ENCODE results near the gene MXRA8. TPM values are rescaled to one million over a fixed set of nuclear protein-coding genes. Genes with fewer than 3 reads are reported as not detected.
"Not testable (repeated sequence)": the region's sequence is repeated elsewhere in the genome, so short reads cannot be mapped to it uniquely, and the experiment has no call there.

The MXRA8 gene
- total and polyA plus RNA-seq, 8 donors = 1.6 to 35.8 (median 11.7) TPM

DNA sequence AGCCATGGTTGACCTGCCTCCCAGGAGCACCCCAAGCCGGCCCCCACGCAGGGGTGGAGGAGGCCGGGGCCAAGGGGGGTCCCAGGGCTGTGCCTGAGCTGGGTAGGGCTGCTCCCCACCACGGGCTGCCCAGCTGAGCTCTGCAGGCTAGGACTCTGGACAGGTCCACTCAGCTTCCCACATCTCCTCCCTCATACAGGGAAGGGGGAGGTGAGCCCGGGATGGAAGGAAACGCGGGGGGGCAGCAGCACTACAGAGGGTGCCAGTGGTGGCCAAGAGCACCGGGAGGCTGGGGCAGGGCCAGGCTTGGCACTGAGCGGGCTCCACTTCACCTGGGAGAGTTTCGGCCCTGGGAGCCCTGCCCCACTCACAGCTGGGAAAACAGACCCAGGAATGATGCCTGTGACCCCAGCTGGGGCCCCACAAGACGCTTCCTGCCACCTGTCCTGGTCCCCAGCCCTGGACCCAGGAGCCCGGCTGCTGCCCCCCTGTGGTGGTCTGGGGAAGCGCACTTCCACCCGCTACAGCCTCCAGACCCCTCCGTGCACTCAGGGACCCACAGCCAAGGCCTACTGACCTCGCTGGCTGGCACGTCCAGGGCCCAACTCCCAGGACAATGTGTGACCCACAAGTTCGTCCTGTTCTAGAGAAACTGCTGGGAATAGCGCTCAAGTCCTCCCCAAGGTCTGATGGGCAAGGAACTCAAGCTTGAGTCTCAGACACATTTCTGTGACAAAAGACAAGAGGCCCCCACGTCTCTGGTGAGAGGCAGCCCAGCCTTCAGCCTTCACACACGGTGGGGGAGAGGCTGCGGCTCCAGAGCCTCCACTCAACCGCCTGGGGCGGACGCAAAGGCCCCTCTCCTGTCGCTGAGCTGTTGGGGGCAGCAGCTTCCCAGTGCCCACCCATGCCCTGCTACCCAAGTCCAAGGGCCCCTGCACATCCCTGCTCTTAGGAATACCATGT, 13.7 kb upstream of the MXRA8 start:
- H3K36me3 ChIP-seq = no peaks in the 10 kb centered on the region
- intact Hi-C loops (cut with DNase I) = no loop called here
- FAIRE-seq (no peak), DNase-seq (peak; percentile 68 to 93 (median 83)), ATAC-seq (peak; percentile 39 to 61 (median 54))
- peak overlapping the region in 1 of 4 donors; percentile 33 for H3K27ac ChIP-seq
- H3K27me3 ChIP-seq = no peaks in the 10 kb centered on the region
- WGBS, 2 donors = 23 to 25% methylated on average over 25 to 26 of the region's 26 CpGs
- TF ChIP-seq, protein P1, sequence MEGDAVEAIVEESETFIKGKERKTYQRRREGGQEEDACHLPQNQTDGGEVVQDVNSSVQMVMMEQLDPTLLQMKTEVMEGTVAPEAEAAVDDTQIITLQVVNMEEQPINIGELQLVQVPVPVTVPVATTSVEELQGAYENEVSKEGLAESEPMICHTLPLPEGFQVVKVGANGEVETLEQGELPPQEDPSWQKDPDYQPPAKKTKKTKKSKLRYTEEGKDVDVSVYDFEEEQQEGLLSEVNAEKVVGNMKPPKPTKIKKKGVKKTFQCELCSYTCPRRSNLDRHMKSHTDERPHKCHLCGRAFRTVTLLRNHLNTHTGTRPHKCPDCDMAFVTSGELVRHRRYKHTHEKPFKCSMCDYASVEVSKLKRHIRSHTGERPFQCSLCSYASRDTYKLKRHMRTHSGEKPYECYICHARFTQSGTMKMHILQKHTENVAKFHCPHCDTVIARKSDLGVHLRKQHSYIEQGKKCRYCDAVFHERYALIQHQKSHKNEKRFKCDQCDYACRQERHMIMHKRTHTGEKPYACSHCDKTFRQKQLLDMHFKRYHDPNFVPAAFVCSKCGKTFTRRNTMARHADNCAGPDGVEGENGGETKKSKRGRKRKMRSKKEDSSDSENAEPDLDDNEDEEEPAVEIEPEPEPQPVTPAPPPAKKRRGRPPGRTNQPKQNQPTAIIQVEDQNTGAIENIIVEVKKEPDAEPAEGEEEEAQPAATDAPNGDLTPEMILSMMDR (IDR thresholded peaks at IDR 0.05) = peak; percentile 94 to 98 (median 96)
- no peaks in the 10 kb centered on the region for H3K9me3 ChIP-seq
- no peak overlapping the region for H3K4me3 ChIP-seq
- H3K4me1 ChIP-seq = peaks cover 6 to 26% (median 13%) of the 10 kb centered on the region in 3 donors

DNA sequence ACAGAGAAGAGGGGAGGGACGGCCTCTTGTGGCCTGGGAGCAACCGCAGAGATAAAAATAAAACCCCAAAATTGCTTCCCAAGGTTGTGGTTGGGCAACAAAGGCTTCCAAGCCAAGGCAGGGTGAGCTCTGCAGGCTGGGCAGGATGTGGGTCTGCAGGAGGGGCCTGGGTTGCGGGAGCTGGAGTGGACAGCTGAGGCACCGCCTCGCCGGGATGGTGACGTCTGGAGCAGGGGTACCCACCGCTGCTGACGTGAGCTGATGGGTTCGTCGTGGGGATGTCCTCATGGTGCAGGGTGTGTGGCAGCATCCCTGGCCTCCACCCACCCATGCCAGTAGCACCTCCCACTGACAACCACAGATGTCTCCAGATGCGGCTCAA, 13.0 kb upstream of the MXRA8 start:
- intact Hi-C loops (cut with DNase I) = no loop called here
- Histone ChIP-seq H3K4me1 (peaks cover 6 to 26% (median 13%) of the 10 kb centered on the region in 3 donors), H3K27me3 (no peaks in the 10 kb centered on the region), H3K9me3 (no peaks in the 10 kb centered on the region), H3K27ac (no peak overlapping the region), H3K36me3 (no peaks in the 10 kb centered on the region), H3K4me3 (no peak overlapping the region)
- DNase-seq = peak in 2 of 6 donors; percentile 29 to 80
- no peak for ATAC-seq
- TF ChIP-seq, protein P1 (IDR thresholded peaks at IDR 0.05) = no peak
- FAIRE-seq = no peak
- 56 to 64% methylated on average over 12 of the region's 12 CpGs for WGBS, 2 donors

DNA sequence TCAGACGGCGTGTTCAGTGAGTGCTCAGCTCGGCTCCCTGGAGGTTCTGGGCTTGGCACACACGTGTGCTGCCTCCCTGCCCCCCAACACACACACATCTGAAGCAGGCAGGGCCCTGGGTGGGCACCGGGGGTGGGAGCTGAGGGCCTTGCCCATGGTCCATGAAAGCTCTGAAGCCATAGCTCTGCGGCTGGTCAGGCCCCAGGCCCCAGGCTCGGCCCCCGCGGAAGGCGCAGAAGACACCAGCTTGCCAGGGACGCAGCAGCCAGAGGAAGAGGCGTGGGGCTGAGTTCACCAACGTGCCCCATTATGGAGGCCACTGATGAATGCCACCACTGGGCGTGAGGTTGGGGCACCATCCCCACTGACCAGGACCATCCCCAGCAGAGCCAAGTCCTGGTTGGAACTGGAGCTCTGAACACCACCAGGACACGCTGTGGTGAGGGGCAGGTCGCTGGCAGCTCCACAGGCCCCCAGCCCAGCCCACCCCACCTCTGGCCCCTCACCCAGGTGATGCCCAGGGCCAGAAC, 12.5 kb upstream of the MXRA8 start:
- intact Hi-C loops (cut with DNase I) = no loop called here
- Histone ChIP-seq H3K9me3 (no peaks in the 10 kb centered on the region), H3K27me3 (no peaks in the 10 kb centered on the region), H3K27ac (no peak overlapping the region), H3K4me1 (peaks cover 6 to 21% (median 13%) of the 10 kb centered on the region in 3 donors), H3K36me3 (no peaks in the 10 kb centered on the region), H3K4me3 (no peak overlapping the region)
- FAIRE-seq (no peak), DNase-seq (peak in 2 of 6 donors; percentile 40 to 72), ATAC-seq (no peak)
- WGBS, 2 donors = 74 to 76% methylated on average over 15 to 16 of the region's 16 CpGs
- TF ChIP-seq, protein P1 (IDR thresholded peaks at IDR 0.05) = no peak

DNA sequence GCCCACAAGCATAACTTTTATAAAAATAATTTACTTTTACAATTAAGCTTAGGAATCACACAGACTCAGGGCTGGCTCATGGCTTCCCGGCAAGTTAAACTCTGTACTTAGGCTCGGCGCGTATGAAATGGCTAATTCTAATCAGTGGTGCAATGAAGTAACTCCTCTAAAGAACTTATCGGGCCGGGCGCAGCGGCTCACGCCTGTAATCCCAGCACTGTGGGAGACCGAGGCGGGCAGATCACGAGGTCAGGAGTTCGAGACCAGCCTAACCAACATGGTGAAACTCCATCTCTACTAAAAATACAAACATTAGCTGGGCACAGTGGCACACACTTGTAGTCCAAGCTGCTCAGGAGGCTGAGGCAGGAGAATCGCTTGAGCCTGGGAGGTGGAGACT, 11.7 kb upstream of the MXRA8 start:
- H3K27ac ChIP-seq; intact Hi-C loops (cut with DNase I); H3K4me3 ChIP-seq; H3K9me3 ChIP-seq; FAIRE-seq; H3K36me3 ChIP-seq; H3K27me3 ChIP-seq; ATAC-seq: not testable (repeated sequence)
- DNase-seq = peak in 1 of 6 donors; percentile 22
- WGBS, 2 donors = 84 to 92% methylated on average over 14 of the region's 14 CpGs
- H3K4me1 ChIP-seq = peaks cover 6 to 21% (median 13%) of the 10 kb centered on the region in 3 donors

DNA sequence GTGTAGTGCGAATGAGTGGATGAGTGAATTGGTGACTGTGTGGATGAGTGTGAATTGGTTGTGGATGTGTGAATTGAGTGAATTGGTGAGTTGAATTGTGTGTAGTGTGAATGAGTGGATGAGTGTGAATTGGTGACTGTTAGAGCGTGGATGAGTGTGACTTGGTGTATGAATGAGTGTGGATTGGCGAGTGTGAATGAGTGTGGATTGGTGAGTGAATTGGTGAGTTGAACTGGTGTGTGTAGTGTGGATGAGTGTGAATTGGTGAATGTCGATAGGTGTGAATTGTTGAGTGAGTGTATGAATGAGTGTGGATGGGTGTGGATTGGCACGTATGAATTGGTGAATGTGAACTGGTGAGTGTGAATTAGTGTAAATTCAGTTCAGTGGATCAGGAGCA, 9.0 kb upstream of the MXRA8 start:
- DNase-seq (no peak), ATAC-seq (no peak), FAIRE-seq (no peak)
- WGBS, 2 donors = 90 to 96% methylated on average over 5 of the region's 5 CpGs
- Histone ChIP-seq H3K36me3 (no peaks in the 10 kb centered on the region), H3K4me3 (no peak overlapping the region), H3K27ac (no peak overlapping the region), H3K27me3 (no peaks in the 10 kb centered on the region), H3K4me1 (peaks cover 0 to 6% (median 2%) of the 10 kb centered on the region in 3 donors), H3K9me3 (no peaks in the 10 kb centered on the region)
- intact Hi-C loops (cut with DNase I) = no loop called here
- TF ChIP-seq, protein P1 (IDR thresholded peaks at IDR 0.05) = no peak
